NCI-H2107 treated with DMSO at 0.1 percent for 48 hours (cell line): Measurements from ENCODE around the gene CACNA1H.
"Not testable (repeated sequence)": the region's sequence is repeated elsewhere in the genome, so short reads cannot be mapped to it uniquely, and the experiment has no call there.

ENCODE experiments used
- DNase-seq: peaks from one replicate; lab custom pipeline; 2025; ENCODE audit not compliant: unreplicated experiment; lab: John Stamatoyannopoulos, UW

Gene CACNA1H

DNA sequence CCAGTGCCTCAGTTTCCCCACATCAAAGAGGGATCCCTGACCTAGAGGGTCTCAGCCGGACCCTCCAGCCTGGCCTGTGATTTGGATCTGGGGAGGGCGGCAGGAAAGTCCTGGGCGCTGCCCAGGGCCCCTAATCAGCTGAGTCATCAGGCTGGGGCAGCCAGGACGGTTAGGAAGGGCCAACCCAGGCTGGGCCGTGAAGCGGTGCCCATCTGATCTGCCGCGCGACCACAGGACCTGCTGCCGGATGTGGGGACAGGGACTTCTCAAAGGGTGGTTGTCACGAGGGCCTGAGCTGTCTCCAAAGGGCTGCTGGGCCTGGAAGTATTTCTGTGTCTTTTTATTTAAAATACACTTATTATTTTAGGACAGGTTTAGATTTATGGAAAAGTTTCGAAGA is 92.0 kb downstream of the CACNA1H start:
- DNase-seq, result no peak

DNA sequence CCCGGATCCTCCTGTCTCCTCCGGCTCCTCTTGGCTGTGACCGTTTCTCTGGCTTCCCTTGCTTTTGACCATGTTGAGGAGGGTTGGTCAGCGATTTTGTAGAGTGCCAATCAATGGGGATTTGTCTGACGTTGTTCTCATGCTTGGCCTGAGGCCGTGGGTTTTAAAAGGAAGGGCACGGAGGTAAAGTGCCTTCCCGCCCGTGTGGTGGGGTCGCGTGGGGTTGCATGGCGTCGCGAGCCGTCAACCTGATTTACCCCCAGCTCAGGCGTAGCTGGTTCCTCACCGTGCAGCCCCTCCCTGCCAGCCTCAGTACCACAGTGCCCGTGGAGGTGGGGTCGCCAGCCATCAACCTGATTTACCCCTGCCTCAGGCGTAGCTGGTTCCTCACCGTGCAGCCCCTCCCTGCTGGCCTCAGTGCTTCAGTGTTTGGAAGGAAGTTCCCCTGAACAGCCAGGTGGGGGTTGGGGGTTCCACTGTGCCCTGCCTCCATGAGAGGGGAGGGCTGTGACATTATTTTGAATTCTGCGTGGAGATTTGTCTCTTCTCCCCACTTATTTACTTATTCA is 92.6 kb downstream of the CACNA1H start:
- no peak for DNase-seq

DNA sequence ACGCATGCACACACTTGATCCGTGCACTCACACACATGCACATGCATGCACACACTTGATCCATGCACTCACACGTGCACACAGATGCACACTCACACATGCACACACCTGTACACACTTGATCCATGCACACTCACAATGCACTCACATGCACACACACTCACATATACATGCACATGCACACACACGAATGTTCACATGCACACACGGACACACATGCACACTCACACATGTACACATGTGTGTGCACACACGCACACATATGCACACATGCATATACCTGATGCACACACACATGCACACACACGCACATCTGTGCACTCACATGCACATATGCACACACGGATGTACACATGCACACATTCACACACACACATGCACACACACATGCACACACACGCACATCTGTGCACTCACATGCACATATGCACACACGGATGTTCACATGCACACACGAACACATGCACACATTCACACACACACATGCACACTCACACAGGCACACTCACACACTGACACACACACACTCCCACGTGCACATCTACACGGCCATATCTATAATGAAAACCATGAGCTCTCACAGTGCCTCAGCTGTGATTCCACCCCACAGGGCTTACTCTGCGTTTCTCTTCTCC is 95.1 kb downstream of the CACNA1H start:
- DNase-seq, result not testable (repeated sequence)

DNA sequence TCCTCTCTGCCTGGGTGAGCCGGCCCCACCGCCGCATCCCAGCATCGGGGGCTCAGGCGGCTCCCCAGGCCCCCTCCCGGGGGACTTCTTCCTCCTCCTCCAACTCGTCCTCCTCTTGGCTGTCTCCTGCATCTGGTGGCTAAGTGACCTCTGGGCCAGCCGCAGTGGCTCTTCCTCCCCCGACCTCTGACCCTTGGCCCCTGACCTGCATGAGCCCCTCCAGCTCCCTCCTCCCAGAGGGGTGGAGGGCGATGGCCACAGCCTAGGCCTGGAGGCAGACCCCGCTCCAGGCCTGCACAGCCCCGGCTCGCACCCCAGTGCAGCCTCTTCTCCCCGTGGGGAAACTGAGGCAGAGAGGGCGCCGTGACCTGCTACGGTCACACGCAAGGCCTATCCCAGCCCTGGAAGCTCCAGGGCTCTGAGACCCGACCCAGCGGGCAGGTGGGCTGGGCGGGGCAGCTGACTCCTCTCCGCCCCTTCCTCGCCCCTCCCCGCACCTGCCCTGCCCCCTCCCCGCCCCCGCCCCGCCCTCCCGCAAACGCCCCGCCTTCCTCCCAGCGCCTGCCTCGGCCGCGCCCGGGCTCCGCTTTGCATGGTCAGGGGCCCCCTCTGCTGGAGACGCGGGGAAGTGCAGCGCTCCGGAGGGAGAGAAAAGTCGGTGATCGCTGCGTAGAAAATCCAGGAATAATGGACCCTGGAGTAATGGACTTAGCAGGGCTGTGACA is 96.3 kb downstream of the CACNA1H start:
- DNase-seq, result not testable (repeated sequence)

DNA sequence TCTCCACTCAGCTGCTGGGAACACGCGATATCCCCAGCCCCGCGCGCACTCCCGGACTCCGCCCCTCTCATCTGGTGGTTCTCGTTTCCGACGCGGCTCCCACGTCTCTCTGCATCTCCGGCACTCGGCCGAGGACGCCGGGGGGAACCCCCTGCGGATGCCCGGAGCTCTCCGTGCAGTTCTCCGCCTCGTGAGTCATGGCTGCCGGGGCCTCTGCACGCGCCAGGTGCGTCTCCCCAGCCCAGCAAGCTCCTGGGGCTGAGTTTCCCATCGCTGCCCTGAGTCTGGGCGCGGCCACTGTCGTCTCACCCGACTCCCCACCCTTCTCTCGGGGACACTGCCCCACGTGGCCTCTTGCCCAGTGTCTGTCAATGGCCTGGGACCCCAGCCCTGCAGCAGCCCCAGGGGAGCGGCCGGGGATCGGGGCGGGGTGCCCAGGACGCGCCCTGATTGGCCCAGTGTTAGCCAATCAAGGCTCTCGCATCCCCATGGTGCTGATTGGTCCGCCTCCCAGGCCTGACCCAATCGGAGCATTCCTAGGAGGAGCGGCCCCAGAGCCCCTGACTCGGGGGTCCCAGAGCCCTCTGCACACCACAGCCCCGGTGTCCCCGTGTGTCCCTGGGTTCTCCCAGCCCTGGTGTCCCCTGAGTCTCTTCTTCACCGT is 100.9 kb downstream of the CACNA1H start:
- DNase-seq, result not testable (repeated sequence)

DNA sequence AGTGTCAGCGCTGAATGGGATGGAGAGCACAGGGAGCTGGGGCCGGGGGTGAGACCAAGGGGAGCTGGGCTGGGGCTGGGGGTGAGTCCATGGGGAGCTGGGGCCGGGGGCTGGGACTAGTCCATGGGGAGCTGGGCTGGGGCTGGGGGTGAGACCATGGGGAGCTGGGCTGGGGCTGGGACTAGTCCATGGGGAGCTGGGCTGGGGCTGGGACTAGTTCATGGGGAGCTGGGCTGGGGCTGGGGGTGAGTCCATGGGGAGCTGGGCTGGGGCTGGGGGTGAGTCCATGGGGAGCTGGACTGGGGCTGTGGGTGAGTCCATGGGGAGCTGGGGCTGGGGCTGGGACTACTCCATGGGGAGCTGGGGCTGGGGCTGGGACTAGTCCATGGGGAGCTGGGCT is 101.9 kb downstream of the CACNA1H start:
- DNase-seq, result not testable (repeated sequence)

DNA sequence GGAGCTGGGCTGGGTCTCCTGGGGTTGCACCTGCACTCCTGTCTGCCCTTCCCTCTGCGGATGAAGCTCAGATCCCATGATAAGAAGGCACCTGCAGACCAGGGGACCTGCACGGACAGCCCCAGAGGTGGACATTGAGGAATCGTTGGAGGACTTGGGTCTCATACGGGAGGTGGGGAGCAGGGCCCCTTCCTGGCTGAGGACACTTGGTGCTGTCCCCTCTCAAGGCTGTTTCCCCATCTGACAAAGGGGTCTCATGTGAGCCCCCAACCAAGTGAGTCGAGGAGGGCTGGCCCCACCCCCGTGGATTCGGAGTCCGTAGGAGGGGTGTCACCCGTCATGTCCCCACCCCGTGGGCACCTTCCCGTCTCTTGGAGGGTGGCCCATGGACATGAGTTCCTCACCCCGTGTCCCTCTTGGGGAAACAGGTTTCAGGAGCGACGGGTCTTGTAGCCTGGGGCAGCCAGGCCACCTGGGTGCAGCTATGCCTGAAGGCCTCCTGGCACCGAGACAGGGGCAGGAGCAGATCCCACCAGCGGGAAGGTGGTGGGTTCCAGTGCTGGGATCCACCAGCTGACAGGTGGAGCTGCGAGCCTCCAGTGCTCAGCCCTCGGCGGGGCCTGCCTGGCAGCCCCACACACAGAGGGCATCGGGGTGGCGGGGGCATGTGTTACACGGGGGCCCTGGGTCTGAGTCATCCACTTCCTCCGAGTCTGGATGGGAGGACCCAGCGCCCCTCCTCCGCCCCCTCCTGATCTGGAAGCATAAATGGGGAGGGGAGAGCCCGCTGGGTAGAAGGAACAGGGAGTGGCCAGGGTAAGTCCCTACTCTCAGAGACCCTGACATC is 102.6 kb downstream of the CACNA1H start, which contains the start of gene TPSD1:
TPSD1 (plus strand) TSS at position 794 of the 847 bp plus-strand sequence. CDS start 212 bp downstream, outside the sequence.
- DNase-seq, result not testable (repeated sequence)

DNA sequence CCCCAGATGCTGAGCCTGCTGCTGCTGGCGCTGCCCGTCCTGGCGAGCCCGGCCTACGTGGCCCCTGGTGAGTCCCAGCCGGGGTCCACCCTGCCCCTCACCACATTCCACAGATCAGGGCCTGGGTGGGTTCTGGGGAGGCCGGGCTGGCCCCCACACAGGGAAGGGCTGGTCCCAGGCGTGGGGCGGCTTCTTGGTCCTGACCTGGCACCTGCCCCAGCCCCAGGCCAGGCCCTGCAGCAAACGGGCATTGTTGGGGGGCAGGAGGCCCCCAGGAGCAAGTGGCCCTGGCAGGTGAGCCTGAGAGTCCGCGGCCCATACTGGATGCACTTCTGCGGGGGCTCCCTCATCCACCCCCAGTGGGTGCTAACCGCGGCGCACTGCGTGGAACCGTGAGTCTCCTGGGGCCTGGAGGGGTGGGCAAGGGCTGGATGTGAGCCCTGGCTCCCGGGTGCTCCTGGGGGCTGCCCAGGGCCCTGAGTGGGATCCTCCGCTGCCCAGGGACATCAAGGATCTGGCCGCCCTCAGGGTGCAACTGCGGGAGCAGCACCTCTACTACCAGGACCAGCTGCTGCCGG is 103.5 kb downstream of the CACNA1H start:
- not testable (repeated sequence) for DNase-seq

DNA sequence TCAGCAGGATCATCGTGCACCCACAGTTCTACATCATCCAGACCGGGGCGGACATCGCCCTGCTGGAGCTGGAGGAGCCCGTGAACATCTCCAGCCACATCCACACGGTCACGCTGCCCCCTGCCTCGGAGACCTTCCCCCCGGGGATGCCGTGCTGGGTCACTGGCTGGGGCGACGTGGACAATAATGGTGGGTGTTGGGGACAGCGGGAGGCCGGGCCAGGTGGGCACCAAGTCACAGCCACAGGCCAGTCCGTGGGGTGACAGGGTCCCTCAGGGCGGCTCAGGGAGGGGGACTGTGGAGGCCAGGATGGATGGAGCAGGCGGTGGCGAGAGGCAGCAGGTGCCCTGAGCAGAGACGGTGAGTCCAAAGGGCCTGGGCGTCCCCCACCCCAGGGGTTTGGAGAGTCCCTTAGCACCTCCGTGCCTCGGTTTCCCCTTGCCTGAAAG is 104.0 kb downstream of the CACNA1H start:
- DNase-seq, result no peak

DNA sequence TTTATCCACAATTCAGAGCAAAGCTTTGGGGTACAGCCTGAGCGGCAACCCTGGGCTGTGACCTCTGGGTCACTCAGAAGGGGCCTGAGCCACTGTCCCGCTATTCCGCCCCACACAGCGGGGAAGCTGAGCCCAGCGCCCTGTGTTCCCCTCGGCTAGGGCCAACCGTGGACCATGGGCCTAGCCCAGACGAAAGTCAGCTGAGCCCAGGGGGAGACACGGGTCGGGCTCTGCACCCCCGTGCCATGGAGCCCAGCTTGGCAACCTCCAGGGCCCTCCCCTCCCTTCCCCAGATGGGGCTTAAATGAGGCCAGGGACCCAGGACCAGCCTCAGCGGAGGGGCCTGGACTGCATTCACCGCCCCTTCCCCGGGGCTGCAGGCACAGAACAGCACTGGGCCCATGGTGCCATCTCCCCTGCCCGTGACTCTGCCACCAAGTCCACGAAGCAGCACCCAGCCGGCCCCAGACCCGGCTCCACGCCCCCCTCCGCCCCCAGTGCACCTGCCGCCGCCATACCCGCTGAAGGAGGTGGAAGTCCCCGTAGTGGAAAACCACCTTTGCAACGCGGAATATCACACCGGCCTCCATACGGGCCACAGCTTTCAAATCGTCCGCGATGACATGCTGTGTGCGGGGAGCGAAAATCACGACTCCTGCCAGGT is 104.8 kb downstream of the CACNA1H start:
- DNase-seq, result no peak

DNA sequence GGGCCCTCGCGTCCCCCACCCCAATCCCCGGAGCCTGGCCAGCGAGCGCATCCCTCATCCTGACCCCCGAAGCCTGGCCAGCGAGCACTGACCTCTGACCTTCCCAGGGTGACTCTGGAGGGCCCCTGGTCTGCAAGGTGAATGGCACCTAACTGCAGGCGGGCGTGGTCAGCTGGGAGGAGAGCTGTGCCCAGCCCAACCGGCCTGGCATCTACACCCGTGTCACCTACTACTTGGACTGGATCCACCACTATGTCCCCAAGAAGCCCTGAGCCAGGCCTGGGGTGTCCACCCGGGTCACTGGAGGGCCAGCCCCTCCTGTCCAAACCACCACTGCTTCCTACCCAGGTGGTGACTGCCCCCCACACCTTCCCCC is 105.3 kb downstream of the CACNA1H start:
- DNase-seq, result no peak

DNA sequence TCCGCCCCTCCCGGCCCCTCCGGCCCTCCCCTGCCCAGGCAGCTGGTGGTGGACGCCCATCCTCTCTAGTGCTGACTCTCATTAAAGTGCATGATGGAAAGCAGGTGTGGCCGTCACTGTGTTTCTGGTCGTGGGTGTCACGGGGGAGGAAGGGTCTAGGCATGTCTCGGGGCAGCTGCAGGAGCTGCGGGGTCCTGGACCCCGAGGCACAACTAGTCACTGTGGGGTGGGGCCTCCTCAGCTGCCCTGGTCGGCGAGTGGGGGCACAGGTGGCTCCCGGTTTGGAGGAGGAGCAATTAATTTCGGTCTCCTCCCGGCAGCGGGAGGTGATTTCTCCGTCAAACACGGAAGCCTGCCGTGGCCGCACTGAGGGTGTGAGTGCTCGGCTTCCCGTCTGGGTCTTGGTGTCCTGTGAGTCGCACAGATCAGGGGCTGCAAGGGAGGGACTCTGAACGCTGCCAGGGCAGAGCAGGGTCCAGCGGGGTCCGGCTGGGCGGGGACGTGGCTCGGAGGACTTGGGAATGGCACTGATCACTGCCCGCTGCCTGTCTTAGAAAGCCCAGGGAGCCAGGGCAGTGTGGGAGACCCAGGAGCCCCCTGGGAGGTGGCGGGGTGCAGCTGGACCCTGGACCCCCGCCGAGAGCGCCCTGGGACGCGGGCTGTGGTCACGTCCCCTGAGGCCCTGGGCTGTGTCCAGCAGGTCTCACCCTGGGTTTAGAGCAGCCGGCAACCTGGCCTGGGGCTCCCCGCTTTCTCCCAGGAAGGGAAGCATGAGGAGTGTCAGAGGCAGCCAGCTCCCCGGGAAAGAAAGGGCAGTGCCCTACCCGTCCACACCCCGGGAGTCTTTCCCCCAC is 106.2 kb downstream of the CACNA1H start:
- peak; percentile 20 for DNase-seq

DNA sequence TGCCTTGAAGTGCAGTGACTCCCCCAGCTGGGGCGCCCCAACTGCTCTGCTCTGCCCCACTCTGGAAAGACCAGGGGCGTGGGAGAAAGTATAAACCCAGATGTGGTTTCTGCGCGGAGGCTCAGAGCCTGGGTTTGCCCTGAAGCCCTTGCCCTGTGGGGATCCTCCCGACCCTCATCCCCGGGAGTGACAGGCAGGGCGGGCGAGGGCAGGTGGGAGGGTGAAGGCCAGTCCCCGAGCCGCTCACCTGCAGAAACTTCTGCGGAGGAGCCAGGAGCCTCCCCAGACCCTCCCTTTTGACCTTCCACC is 106.8 kb downstream of the CACNA1H start:
- DNase-seq, result no peak

DNA sequence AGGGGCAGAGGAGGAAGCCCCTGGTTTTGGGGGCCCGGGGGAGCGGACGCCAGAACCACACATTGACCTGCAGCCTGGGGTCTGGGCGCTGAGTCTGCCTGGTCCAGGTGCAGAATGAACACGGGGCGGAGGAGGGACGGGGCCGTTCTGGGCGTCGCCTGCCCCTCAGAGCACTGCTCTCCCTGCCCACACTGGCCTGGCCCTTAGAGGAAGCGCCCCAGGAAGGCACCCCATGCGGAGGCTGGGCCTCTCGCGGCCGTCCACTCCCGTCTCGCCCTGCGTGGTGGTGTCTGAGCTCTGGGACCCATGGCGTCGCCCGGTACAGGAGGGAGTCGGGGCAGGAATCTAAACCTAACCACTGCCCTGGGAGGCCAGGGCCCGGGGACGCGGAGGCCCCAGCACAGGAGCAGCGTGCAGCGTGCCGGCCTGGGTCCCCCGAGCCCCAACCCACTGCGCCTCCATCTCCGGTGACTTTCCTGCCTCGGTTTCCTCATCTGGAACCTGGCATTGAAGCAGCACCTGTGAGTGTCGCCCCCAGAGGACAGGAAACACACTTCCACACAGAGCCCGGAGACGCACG is 107.3 kb downstream of the CACNA1H start:
- DNase-seq, result no peak

DNA sequence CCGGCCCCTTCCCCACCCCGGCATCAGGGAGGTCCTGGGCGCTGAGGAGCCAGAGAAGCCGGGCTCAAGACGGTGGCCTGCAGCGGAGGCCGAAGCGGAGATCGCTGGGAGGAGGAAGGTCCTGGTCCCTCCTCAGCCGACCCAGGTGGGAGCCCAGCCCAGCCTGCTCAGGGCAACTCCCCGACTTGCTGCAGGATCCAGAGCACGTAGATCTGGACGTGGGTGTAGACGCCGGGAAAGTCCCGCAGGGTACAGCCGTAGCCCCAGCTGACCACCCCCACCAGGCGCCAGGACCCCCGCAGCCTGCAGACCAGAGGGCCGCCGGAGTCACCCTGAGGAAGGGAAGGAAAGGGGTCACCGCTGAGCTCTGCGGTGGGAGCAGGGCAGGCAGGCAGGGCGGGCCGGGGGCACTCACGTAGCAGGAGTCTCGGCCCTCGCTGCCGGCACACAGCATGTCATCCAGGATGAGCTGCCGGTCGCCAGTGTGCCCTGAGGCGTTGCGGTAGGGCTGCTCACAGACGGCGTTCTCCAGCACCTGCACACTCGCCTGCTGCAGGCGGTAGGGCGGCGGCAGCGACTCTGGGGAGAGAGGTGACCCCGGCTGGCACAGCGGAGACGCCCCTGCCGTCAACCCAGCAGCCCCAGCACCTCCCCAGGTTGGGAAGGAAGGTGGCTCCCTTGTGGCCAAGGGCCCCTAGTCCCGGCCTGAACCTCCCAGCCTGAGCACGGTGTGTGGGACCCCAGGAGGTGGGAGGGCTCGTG is 108.4 kb downstream of the CACNA1H start:
- peak; percentile 49 for DNase-seq

DNA sequence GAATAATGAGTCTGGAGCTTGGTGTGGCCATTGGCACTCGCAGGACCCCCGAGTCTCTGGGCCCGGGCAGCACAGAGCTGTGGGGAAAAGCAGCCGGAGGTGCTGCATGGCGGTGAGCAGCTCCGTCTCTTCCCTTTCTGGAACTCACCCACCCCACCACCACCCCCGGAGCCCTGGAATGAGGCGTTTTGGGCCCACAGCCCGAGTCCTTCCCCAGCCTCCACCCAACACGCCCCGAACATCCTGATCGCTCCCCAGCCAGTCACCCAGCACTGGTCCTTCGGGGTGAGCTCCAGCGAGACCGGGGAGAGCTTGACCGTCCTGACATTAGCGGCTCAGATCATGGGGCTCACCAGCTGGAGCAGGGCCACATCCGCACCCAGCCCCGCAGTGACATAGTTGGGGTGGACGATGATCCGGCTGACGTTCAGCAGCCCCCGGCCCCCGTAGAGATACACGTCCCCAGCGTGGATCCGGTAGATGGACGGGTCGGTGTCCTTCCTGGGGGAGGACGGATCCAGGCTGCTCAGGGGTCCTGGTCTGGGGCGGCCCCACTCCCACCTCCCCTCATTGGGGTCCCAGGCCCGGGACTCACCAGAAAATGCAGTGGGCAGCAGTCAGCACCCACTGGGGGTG is 109.4 kb downstream of the CACNA1H start:
- DNase-seq, result no peak

DNA sequence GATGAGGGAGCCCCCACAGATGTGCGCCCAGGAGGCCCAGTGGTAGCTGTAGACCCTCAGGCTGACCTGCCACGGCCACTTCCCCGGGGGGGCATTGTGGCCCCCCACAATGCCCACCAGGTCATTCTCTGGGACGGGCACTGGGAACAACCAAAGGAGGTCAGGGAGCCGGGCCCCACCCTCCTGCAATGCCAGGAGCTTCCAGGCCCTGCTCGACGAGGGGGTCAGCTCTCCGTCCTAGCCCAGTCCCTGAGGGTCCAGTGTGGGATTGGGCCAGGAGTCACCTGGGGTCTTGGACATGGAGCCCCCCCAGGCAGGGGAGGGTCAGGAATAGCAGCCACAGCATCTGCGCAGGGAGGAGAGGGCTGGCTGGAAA is 109.9 kb downstream of the CACNA1H start:
- no peak for DNase-seq
